GM06990 (cell line): ENCODE data around the gene HELT.

Source experiments
- DNase-seq: peaks from one replicate; pipeline ENCODE4 v3.0.0-alpha.2; 2011; ENCODE audit not compliant: insufficient read length; ENCODE audit errors: extremely low read depth
- H3K27me3 ChIP-seq: replicated peaks from 2 replicates; pipeline ENCODE4 v1.6.0; 2011; ENCODE audit warnings: low read length; ENCODE audit not compliant: control insufficient read depth, insufficient read depth
- H3K36me3 ChIP-seq: 2 replicates; pipeline ENCODE4 v1.5.1; 2011; ENCODE audit warnings: low read length; ENCODE audit not compliant: control insufficient read depth, insufficient read depth
- H3K4me3 ChIP-seq: replicated peaks from 2 replicates; pipeline ENCODE4 v1.5.1; 2011; ENCODE audit warnings: low read depth, mild to moderate bottlenecking, control low read depth, low read length
- TF ChIP-seq, protein P1 (sequence below): IDR thresholded peaks from 2 replicates; pipeline ENCODE4 v1.5.1; 2011; ENCODE audit warnings: low read length, control low read depth, mild to moderate bottlenecking, inconsistent platforms; ENCODE audit not compliant: insufficient read depth, poor library complexity, severe bottlenecking

The HELT gene

DNA sequence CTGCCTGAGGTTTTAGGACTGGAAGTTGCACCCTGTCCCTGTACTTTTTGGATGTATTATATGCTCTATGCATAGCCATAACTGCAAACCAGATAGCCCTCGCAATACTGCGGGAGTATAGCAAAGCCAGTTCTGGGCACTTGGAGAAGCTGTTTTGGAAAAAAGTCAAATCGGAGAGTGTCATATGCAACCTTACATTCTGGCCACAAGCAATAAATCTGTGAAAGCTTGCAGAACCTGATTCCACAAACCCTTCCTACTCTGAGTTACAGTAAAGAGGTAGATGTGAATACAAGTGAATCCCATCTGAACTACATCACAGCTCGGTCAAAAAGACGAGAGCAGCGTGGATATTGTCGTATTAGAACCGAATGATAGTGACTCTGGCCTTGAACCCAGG is 10.3 kb downstream of the HELT start:
- peaks cover 3% of the 10 kb centered on the region for H3K27me3 ChIP-seq
- H3K36me3 ChIP-seq, result no peaks in the 10 kb centered on the region
- TF ChIP-seq, protein P1, sequence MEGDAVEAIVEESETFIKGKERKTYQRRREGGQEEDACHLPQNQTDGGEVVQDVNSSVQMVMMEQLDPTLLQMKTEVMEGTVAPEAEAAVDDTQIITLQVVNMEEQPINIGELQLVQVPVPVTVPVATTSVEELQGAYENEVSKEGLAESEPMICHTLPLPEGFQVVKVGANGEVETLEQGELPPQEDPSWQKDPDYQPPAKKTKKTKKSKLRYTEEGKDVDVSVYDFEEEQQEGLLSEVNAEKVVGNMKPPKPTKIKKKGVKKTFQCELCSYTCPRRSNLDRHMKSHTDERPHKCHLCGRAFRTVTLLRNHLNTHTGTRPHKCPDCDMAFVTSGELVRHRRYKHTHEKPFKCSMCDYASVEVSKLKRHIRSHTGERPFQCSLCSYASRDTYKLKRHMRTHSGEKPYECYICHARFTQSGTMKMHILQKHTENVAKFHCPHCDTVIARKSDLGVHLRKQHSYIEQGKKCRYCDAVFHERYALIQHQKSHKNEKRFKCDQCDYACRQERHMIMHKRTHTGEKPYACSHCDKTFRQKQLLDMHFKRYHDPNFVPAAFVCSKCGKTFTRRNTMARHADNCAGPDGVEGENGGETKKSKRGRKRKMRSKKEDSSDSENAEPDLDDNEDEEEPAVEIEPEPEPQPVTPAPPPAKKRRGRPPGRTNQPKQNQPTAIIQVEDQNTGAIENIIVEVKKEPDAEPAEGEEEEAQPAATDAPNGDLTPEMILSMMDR, result no peak
- DNase-seq, result no peak
- no peak overlapping the region for H3K4me3 ChIP-seq

DNA sequence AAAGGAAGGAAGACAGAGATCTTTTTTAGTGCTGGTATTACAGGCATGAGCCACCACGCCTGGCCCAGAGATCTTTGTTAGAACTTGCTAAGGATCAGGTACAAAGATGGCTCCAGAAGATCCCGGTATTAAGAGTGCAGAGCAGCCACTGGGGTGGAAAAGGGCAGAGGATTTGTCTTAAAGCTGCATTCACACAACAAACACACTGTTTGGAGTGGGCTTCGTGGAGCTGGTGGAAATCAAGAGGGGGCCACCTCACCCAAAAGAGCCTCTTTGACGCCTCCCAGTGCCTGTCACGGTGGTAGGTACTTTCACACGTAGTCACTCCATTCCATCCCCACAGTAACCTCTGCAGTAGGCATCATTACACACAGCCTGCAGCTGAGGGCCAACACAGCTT is 13.3 kb downstream of the HELT start:
- Histone ChIP-seq H3K36me3 (no peaks in the 10 kb centered on the region), H3K4me3 (no peak overlapping the region), H3K27me3 (peaks cover 3% of the 10 kb centered on the region)
- DNase-seq, result no peak
- TF ChIP-seq, protein P1, result no peak

DNA sequence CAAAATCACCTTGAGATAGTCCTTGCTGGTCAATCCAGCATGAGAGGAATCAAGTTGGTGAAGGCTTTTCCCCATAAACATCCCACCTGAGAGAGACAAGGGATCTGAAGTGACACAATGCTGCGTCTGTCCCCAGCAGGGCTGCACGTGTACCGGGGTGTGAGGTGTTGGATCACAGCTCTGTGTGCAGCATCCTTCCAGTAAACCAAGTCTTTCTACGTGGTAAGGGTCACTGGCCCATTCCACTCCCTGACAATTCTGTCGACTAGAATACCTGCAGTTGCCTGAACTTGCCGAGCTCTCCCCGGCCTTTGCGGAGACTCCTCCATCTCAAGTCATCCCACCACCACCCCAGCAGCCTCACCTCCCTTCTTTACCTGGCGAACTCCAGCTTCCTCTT is 14.8 kb downstream of the HELT start:
- TF ChIP-seq, protein P1, result no peak
- no peak for DNase-seq
- peaks cover 3% of the 10 kb centered on the region for H3K27me3 ChIP-seq

DNA sequence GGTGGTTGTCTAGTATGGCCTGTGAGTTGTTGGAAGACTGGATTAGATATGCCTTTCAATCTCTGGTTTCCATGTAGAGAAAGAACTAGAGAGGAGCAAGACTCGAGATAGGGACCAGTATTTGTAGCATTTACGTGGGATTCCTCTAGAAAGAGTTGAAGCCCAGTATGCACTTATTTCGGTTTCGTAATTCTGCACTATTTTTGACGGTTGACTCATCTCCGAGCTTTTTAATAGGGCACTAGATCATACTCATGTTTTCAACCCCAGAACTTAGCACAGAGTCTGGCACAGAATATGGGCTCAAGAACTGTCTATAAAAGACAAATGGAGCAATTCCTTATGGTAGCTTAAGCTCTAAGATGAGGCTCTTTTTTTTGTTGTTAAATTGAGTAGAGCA is 15.7 kb downstream of the HELT start:
- TF ChIP-seq, protein P1, result no peak
- H3K4me3 ChIP-seq, result no peak overlapping the region
- DNase-seq, result no peak
- H3K27me3 ChIP-seq, result peaks cover 3% of the 10 kb centered on the region
- H3K36me3 ChIP-seq, result no peaks in the 10 kb centered on the region

More for the DNA sequence above, 14.8 kb downstream of the HELT start:
- no peak overlapping the region for H3K4me3 ChIP-seq
- H3K36me3 ChIP-seq, result no peaks in the 10 kb centered on the region

DNA sequence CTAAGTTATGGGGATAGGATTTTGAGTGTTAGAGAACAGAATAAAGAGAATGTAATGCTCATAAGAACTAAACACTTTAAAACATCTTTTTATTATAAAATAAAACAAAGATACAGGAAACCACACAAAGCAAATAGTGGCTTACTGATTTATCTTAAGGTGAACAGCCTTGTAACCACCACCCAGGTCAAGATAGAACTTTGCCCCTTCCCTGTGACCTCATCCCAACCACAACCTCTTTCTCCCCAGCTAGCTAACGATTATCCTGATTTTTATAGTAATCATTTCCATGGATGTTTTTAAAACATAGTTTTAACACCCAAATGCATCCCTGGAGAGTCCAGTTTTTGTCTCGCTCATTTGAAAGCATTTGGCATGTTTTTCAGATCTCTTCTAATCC is 17.0 kb downstream of the HELT start:
- TF ChIP-seq, protein P1, result no peak
- no peak for DNase-seq
- Histone ChIP-seq H3K27me3 (peaks cover 3% of the 10 kb centered on the region), H3K36me3 (no peaks in the 10 kb centered on the region), H3K4me3 (no peak overlapping the region)

GRCh38 chr4:185036019-185036418 is 17.7 kb downstream of the HELT start:
- TF ChIP-seq, protein P1, result no peak
- H3K4me3 ChIP-seq, result no peak overlapping the region
- H3K36me3 ChIP-seq, result no peaks in the 10 kb centered on the region
- peaks cover 3% of the 10 kb centered on the region for H3K27me3 ChIP-seq
- peak; percentile 26 for DNase-seq
